ENCODE data around the gene TTLL11.
A peak's percentile ranks its signal among the peaks of the same experiment; 100 is the strongest.

The TTLL11 gene

DNA sequence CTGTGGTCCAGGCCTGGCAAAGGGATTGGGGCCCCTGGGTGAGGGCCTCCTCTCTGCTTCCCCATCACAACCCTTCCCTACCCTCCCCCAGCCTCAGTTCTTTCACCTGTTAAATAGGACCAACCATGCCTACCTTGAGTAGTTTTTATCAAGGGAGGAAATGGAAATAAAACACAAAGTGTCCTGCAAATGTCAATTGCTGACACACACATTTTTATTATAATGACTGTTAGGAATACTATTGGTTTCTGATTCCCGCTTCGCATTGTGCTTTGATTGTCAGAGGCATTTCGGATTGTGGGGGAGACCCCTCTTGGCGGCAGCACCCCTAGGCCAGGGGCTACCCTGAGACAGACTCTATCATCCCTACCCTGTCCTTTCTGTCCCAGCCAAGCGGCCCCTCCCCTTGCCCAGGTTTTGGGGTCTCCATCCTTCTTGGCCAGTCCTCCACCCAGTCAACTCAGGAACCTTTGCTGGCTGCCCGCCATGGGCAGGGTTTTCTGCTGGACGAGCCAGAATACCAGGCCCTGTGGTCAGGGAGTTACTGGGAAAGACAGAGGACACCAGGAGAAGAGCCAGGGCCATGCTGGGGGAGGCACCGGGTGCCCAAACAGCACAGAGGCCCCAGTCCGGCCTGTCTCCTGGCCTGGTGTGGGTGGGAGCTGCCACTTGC, 18.4 kb upstream of the TTLL11 start:
- no peak for DNase-seq

GRCh38 chr9:122110100-122110833, 17.2 kb upstream of the TTLL11 start:
- no peak for DNase-seq

DNA sequence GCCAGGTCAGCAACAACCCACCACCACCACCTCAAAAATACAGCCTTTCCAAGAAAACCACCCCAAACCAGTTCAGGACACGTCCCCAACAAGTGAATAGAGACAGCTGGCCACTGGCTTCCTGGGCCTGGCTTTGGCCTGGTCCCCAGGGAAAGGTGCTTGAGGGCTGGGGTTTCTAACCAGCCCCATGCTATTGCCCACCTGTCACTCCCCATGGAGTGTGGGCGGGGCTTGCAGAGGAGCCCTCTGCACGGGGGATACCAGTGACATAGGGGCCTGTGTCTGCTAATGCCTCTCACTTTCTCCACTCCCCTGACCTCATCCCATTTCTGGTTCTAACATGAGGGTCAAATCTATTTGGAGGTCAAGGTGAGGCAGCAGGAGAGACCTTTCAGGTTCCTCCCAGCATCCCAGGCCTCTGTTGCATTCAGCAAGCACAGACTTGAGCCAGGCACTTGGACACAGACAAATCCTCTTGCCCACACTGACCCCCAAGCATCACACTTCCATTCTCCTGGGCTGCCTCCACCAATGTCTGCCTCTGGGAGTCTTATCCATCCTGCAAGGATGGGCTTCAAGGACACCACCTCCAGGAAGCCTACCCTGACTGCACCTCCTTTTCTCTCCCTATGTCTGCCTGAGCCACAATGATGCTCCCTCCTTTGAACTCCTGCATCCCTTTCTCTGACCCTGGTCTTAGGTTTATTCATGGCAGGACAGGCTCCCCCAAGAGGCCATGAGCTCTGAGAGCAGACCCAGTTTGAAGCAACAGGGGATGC, 16.1 kb upstream of the TTLL11 start:
- no peak for DNase-seq

- DNase-seq = no peak
These were observed 14.2 kb upstream of the TTLL11 start for GRCh38 chr9:122107291-122107805.

DNA sequence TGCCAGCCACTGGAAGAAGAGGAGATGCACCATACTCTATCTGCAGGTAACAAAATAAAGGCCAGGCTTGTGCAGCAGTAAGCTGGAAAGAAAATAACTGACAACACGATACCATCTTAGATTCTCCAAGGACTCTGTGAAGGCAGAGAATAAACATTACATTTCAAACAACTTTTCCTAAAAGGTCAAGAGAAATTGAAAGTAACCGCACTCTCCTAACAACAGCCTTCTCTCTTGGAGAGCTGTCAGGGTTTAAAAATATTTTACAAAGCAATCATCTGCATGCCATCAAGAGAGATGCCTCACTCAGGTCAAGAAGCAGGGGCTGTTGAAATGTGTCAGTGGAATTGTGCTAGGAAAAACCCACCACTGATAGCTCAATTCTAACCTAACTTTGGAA, 13.5 kb upstream of the TTLL11 start:
- DNase-seq = no peak

GRCh38 chr9:122103985-122104384, 10.9 kb upstream of the TTLL11 start:
- DNase-seq = no peak

GRCh38 chr9:122102156-122102555, 9.0 kb upstream of the TTLL11 start:
- no peak for DNase-seq

GRCh38 chr9:122100756-122101155, 7.6 kb upstream of the TTLL11 start:
- DNase-seq = no peak

DNA sequence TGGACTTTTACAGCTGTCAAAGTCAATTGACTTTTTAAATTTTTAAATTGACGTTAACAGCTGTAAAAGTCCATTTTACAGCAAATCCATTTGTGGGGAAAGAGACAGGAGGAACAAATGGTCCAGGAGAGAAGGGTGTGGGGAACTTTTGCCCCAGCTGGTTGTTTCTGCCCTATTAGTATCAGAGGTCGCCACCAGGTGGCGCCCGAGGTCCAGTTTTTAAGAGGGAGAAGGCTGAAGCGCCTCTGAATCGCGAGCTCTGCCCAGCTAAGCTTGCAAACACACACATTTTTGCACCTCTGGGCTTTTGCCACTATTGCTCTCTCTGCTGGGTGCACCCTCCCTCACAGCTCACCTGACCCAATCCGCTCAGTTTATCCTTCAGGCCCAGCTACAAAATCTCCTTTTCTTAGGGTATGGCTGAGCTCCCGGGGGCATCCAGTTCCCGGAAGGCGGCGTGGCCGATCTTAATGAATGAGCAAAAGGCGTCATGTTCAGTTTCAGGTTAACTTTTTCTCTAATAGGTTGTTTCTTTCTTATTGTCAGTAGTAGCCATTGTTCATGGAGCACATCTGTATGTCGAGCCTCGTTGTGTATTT, 6.3 kb upstream of the TTLL11 start:
- peak; percentile 57 for DNase-seq

GRCh38 chr9:122097679-122098315, 4.7 kb upstream of the TTLL11 start:
- DNase-seq = no peak

- DNase-seq = no peak
These were observed 3.7 kb upstream of the TTLL11 start for GRCh38 chr9:122096620-122097415.

GRCh38 chr9:122095010-122095767, 2.1 kb upstream of the TTLL11 start:
- DNase-seq = peak; percentile 44

DNA sequence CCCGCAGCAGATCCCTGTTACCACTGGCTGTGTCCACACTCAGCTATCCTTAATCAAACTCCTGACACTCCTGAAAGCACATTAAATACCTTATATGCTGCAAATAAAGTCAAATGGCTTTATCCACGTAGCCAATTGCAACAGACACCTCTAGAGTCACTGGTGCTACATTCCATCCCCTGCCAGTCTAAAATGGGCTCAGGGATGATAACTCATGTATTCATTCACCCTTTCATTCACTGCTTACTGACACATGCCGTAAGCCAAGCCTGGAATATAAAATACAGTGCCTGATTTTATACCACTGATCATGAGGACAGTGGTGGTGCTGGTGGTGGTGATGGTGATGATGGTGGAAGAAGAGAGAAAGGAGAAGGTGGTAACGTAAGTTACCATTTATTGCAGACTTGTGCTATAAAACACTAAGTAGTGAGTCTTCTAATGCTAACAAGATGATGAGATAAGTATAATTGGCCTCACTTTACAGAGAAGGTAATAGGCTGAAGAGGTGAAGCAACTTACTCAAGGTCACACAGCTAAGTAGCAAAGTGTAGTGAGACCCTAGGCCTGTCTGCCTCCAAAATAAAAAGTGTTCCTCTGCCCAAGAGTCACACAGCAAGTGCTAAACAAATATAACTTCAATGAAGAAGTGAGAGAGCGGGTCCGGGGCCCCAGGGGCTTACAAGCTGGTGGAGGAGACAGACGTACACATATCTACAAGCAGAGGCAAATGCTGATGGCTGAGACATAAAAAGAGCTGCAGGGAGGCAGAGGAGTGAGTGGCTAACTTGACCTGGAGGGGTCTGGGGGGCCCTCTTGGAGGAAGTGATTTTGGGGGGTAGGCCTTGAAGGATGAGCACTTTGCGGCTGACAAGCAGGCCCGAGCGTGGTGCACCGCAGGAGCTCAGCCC, 1.2 kb downstream of the TTLL11 start:
- no peak for DNase-seq

DNA sequence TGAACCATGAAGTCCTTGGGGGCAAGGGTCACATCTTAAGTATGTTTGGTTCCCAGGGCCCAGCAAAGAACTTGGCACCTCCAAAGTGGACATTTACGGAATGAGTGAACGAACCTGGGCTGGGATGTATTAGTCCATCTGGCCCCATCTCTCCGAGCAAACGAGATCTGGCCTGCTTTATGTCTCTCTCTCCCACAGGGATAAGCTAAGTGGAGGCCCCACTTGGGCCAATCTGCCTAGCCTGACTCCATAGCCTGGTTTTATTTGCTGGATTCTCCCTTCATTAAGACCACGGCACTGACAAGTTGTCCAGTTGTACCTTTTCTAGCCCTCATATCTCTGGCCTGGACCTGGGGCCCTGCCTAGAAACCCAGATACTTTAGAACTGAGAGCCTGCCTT, 2.1 kb downstream of the TTLL11 start:
- no peak for DNase-seq

- DNase-seq = no peak
These were observed 2.7 kb downstream of the TTLL11 start for GRCh38 chr9:122090287-122090883.

DNA sequence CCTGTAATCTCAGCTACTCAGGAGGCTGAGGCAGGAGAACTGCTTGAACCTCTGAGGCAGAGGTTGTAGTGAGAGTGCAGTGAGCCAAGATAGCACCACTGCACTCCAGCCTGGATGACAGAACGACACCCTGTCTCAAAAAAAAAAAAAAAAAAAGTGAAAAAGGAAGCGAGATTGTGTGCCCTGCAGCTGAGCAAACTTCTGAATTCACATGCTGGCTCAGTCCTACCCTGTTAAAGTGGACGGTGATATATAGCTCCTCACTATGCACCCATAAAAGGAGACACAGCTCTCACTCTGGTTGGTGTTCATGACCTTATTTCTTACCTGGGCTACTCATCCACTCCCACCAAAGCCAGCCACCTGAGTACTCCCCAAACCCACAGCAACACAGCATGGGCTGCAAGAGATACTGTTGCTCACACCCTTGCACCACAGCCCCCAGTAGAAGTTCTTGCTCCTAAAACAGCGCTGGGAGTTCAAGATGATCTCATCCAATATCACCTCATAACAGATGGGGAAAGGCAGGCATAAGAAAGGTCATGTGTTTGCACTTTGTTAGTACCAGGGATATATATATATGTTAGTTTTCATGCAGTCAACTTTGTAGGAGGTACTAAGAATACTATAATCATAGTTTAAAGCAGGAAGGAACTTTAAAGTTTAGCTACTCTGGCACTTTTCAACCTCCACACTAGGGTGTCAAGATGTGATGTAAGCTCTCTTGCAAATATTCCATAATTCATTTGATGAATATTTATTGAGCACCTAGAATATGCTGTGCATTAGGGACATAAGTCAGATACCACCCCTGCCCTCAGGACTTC, 4.0 kb downstream of the TTLL11 start:
- DNase-seq = no peak

- DNase-seq = no peak
These were observed 5.5 kb downstream of the TTLL11 start for GRCh38 chr9:122087406-122088200.

All from right kidney (tissue), 1 donor.